Middle frontal gyrus (tissue), 1 donor: ENCODE results near the gene OR2C1.

Experiments used
- DNase-seq: peaks from one replicate; pipeline ENCODE4 v3.0.0-alpha.2; 2015; ENCODE audit warnings: low spot score; ENCODE audit errors: extremely low spot score

Gene OR2C1

GRCh38 chr16:3389663-3390338 is 34.1 kb downstream of the OR2C1 start:
- no peak for DNase-seq

GRCh38 chr16:3400446-3400778 is 44.7 kb downstream of the OR2C1 start:
- no peak for DNase-seq

- peak; percentile 99 for DNase-seq
Observed at GRCh38 chr16:3400779-3401688, 45.3 kb downstream of the OR2C1 start, which contains the start of the genes ZNF174 and ZSCAN32. TSS of gene ZNF174 (plus strand) at chr16:3401215. CDS start at chr16:3402005, 790 bp downstream. TSS of gene ZSCAN32 (minus strand) at chr16:3401004. CDS start at chr16:3397557, 3,447 bp downstream.

GRCh38 chr16:3401719-3402397 is 46.2 kb downstream of the OR2C1 start:
- no peak for DNase-seq
